ENCODE results near the gene NEMP2. TPM values are rescaled to one million over a fixed set of nuclear protein-coding genes. Genes with fewer than 3 reads are reported as not detected.

Gene NEMP2
- total RNA-seq, 1 donor from 2014 or later = 13.8 TPM

GRCh38 chr2:190563646-190564045, 29.1 kb upstream of the NEMP2 start:
- Histone ChIP-seq H3K4me3 (no peak overlapping the region), H3K27me3 (no peaks in the 10 kb centered on the region), H2AFZ (replicated peaks) (no peak overlapping the region), H3K36me3 (no peaks in the 10 kb centered on the region), H3K9ac (no peak overlapping the region), H3K79me2 (ENCODE audit: low read depth) (no peaks in the 10 kb centered on the region), H3F3A (ENCODE audit: low read depth) (no peaks in the 10 kb centered on the region), H3K4me1 (no peaks in the 10 kb centered on the region), H4K20me1 (ENCODE audit: low read depth) (no peaks in the 10 kb centered on the region), H3K9me3 (ENCODE audit: low read depth) (peaks cover 6% of the 10 kb centered on the region), H3K27ac (no peak overlapping the region), H3K4me2 (no peak overlapping the region)
- no peak overlapping the region for H3K27ac Mint-ChIP-seq
- peaks cover 7% of the 10 kb centered on the region for H3K4me1 Mint-ChIP-seq
- H3K9me3 Mint-ChIP-seq = peaks cover 24% of the 10 kb centered on the region
- peaks cover 9% of the 10 kb centered on the region for H3K36me3 Mint-ChIP-seq
- DNase-seq (ENCODE audit: low spot score) = no peak
- no peak for TF ChIP-seq EZH2phosphoT487 (IDR thresholded peaks at IDR 0.05)
- H3K4me3 Mint-ChIP-seq = no peak overlapping the region
- H3K27me3 Mint-ChIP-seq (ENCODE audit: insufficient read depth, low read depth) = no peaks in the 10 kb centered on the region

DNA sequence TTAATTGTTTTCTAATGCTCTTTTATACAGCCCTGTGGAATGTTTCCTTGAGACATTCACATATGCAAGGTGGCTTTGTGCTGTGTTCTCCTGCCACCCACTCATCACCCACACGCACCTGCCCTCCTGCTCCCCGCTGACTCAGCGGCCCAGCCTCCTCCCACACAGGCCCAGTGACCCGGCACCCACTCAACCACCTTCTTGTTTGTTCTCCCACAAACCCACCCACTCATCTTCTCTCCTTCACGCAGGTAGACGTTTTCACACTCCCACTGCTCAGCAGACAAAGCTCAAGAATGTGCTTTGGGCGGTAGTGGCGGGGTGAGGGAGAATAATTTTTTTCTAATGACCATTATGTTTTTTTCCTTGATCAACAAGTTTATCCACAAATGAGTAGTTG, 28.6 kb upstream of the NEMP2 start:
- Mint-ChIP-seq H3K27ac (peak overlapping the region; percentile 35), H3K4me3 (no peak overlapping the region)

DNA sequence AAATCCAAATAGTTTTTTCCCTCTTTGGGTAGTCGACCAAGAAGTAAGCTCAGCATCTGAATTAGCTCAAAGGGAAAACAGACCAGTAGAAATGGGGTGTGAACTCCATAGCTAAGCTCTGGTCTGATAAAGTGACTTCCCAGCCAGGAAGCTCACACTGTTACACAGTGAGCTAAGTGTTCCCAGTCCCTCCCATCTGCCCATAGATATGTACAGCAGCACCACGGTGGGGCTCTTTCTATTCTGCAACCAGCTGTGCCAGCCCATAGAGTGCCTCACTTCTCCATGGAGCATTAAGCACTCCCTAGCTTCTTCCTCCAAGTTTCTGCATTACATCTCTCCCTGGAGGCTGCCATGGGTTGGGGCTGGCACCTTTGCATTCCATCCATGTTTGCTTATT, 27.6 kb upstream of the NEMP2 start:
- H3K4me1 ChIP-seq = no peaks in the 10 kb centered on the region
- no peak overlapping the region for H3K9ac ChIP-seq
- H4K20me1 ChIP-seq (ENCODE audit: low read depth) = no peaks in the 10 kb centered on the region
- TF ChIP-seq, protein P1, sequence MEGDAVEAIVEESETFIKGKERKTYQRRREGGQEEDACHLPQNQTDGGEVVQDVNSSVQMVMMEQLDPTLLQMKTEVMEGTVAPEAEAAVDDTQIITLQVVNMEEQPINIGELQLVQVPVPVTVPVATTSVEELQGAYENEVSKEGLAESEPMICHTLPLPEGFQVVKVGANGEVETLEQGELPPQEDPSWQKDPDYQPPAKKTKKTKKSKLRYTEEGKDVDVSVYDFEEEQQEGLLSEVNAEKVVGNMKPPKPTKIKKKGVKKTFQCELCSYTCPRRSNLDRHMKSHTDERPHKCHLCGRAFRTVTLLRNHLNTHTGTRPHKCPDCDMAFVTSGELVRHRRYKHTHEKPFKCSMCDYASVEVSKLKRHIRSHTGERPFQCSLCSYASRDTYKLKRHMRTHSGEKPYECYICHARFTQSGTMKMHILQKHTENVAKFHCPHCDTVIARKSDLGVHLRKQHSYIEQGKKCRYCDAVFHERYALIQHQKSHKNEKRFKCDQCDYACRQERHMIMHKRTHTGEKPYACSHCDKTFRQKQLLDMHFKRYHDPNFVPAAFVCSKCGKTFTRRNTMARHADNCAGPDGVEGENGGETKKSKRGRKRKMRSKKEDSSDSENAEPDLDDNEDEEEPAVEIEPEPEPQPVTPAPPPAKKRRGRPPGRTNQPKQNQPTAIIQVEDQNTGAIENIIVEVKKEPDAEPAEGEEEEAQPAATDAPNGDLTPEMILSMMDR (IDR thresholded peaks at IDR 0.05) = no peak
- no peak for TF ChIP-seq EZH2 (IDR thresholded peaks at IDR 0.05)
- no peak for TF ChIP-seq EZH2phosphoT487 (IDR thresholded peaks at IDR 0.05)
- H3F3A ChIP-seq (ENCODE audit: low read depth) = no peaks in the 10 kb centered on the region
- H3K4me3 Mint-ChIP-seq = no peak overlapping the region
- H3K27ac Mint-ChIP-seq = no peak overlapping the region
- no peaks in the 10 kb centered on the region for H3K27me3 ChIP-seq
- H3K9me3 Mint-ChIP-seq = peaks cover 17% of the 10 kb centered on the region
- H3K36me3 Mint-ChIP-seq = peaks cover under 1% of the 10 kb centered on the region
- no peaks in the 10 kb centered on the region for H3K79me2 ChIP-seq (ENCODE audit: low read depth)
- no peaks in the 10 kb centered on the region for H3K36me3 ChIP-seq
- H3K4me3 ChIP-seq = no peak overlapping the region
- H3K4me2 ChIP-seq = no peak overlapping the region
- no peak overlapping the region for H3K27ac ChIP-seq
- H3K27me3 Mint-ChIP-seq (ENCODE audit: insufficient read depth, low read depth) = no peaks in the 10 kb centered on the region
- DNase-seq (ENCODE audit: low spot score) = no peak
- peaks cover 4% of the 10 kb centered on the region for H3K9me3 ChIP-seq (ENCODE audit: low read depth)
- H3K4me1 Mint-ChIP-seq = peaks cover 7% of the 10 kb centered on the region
- no peak overlapping the region for H2AFZ ChIP-seq (replicated peaks)

More for the DNA sequence above, 28.6 kb upstream of the NEMP2 start:
- H3F3A ChIP-seq (ENCODE audit: low read depth) = no peaks in the 10 kb centered on the region
- no peaks in the 10 kb centered on the region for H3K36me3 ChIP-seq
- DNase-seq (ENCODE audit: low spot score) = no peak
- H3K9me3 Mint-ChIP-seq = peaks cover 23% of the 10 kb centered on the region
- TF ChIP-seq EZH2 (IDR thresholded peaks at IDR 0.05) (no peak), EZH2phosphoT487 (IDR thresholded peaks at IDR 0.05) (no peak)
- TF ChIP-seq, protein P1 (IDR thresholded peaks at IDR 0.05) = no peak
- H4K20me1 ChIP-seq (ENCODE audit: low read depth) = no peaks in the 10 kb centered on the region
- H3K27me3 Mint-ChIP-seq (ENCODE audit: insufficient read depth, low read depth) = no peaks in the 10 kb centered on the region
- peaks cover 8% of the 10 kb centered on the region for H3K36me3 Mint-ChIP-seq
- H3K27me3 ChIP-seq = no peaks in the 10 kb centered on the region
- no peak overlapping the region for H3K4me2 ChIP-seq
- H2AFZ ChIP-seq (replicated peaks) = no peak overlapping the region
- peaks cover 7% of the 10 kb centered on the region for H3K4me1 Mint-ChIP-seq
- no peaks in the 10 kb centered on the region for H3K4me1 ChIP-seq
- peaks cover 6% of the 10 kb centered on the region for H3K9me3 ChIP-seq (ENCODE audit: low read depth)
- no peak overlapping the region for H3K9ac ChIP-seq
- no peak overlapping the region for H3K27ac ChIP-seq
- H3K79me2 ChIP-seq (ENCODE audit: low read depth) = no peaks in the 10 kb centered on the region
- H3K4me3 ChIP-seq = no peak overlapping the region

GRCh38 chr2:190561094-190561493, 26.6 kb upstream of the NEMP2 start:
- Mint-ChIP-seq H3K4me3 (no peak overlapping the region), H3K9me3 (peaks cover 9% of the 10 kb centered on the region), H3K36me3 (no peaks in the 10 kb centered on the region), H3K4me1 (peaks cover 7% of the 10 kb centered on the region), H3K27me3 (ENCODE audit: insufficient read depth, low read depth) (no peaks in the 10 kb centered on the region), H3K27ac (no peak overlapping the region)
- Histone ChIP-seq H3K9me3 (ENCODE audit: low read depth) (no peaks in the 10 kb centered on the region), H3K27me3 (no peaks in the 10 kb centered on the region), H3K4me2 (no peak overlapping the region), H3K4me3 (no peak overlapping the region), H2AFZ (replicated peaks) (no peak overlapping the region), H3K9ac (no peak overlapping the region), H3F3A (ENCODE audit: low read depth) (no peaks in the 10 kb centered on the region), H3K27ac (no peak overlapping the region), H4K20me1 (ENCODE audit: low read depth) (no peaks in the 10 kb centered on the region), H3K79me2 (ENCODE audit: low read depth) (no peaks in the 10 kb centered on the region), H3K4me1 (no peaks in the 10 kb centered on the region), H3K36me3 (no peaks in the 10 kb centered on the region)
- no peak for DNase-seq (ENCODE audit: low spot score)
- TF ChIP-seq EZH2phosphoT487 (IDR thresholded peaks at IDR 0.05) (no peak), EZH2 (IDR thresholded peaks at IDR 0.05) (no peak)
- TF ChIP-seq, protein P1 (IDR thresholded peaks at IDR 0.05) = no peak
